Measurements from ENCODE around the gene DOCK1.

- TF ChIP-seq CTCF (IDR thresholded peaks at IDR 0.05): no peak
- TF ChIP-seq EZH2 (IDR thresholded peaks at IDR 0.05): no peak
Observed at GRCh38 chr10:127100983-127101615, 195.9 kb downstream of the DOCK1 start.
